Measurements from ENCODE around the gene KLHL26. TPM values are rescaled to one million over a fixed set of nuclear protein-coding genes. Genes with fewer than 3 reads are reported as not detected.

Gene KLHL26
- total RNA-seq, 1 donor from 2014 or later: 52.8 TPM

GRCh38 chr19:18650021-18650390 is 13.2 kb downstream of the KLHL26 start:
- peaks cover 14 to 48% of the 10 kb centered on the region in 2 donors for H3K4me1 ChIP-seq
- H3K27ac ChIP-seq: peak overlapping the region; percentile 93 to 94
- TF ChIP-seq, protein P1, sequence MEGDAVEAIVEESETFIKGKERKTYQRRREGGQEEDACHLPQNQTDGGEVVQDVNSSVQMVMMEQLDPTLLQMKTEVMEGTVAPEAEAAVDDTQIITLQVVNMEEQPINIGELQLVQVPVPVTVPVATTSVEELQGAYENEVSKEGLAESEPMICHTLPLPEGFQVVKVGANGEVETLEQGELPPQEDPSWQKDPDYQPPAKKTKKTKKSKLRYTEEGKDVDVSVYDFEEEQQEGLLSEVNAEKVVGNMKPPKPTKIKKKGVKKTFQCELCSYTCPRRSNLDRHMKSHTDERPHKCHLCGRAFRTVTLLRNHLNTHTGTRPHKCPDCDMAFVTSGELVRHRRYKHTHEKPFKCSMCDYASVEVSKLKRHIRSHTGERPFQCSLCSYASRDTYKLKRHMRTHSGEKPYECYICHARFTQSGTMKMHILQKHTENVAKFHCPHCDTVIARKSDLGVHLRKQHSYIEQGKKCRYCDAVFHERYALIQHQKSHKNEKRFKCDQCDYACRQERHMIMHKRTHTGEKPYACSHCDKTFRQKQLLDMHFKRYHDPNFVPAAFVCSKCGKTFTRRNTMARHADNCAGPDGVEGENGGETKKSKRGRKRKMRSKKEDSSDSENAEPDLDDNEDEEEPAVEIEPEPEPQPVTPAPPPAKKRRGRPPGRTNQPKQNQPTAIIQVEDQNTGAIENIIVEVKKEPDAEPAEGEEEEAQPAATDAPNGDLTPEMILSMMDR (IDR thresholded peaks at IDR 0.05): no peak
- no peaks in the 10 kb centered on the region for H3K9me3 ChIP-seq
- DNase-seq (ENCODE audit: low spot score in 2 of 2): peak in 1 of 2 donors; percentile 84
- H3K4me3 ChIP-seq: peak overlapping the region in 1 of 2 donors; percentile 45
- no peaks in the 10 kb centered on the region for H3K36me3 ChIP-seq
- H3K27me3 ChIP-seq: no peaks in the 10 kb centered on the region
- intact Hi-C loops (cut with DNase I): loop anchor here (1.0 kb wide), 1 partner anchor 10 kb away; no protein-coding TSS in a partner anchor

DNA sequence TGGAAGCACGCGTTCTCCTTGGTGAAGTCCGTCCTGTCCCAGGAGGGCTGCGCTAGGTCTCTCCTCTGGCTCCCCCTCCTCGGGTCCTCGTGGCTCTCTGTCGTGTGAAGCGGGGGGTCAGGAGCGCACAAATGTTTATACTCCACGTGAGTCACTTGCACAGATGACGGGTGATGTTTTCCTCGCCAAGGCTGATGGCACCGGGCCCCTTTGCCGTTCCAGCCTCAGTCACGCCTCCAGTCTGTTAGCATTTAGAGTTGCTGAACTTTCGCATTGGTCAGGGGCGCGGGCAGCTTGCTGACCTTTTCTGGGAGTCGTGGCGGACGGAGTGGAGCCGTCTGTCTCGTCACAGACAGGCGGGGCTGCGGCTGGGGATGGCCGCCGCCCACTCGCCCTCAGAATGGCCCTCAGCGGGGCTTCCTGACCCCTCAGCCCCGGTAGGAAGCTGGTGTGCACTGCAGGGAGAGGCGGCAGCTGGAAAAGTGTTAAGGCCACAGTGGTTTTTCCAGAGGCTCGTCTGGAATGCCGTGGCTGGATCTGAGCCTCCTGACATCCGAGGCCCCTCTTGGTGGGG is 13.7 kb downstream of the KLHL26 start:
- no peaks in the 10 kb centered on the region for H3K9me3 ChIP-seq
- peak; percentile 73 to 97 for DNase-seq (ENCODE audit: low spot score in 2 of 2)
- intact Hi-C loops (cut with DNase I): loop anchor here (1.0 kb wide), 1 partner anchor 10 kb away; no protein-coding TSS in a partner anchor
- TF ChIP-seq, protein P1 (IDR thresholded peaks at IDR 0.05): no peak
- H3K27ac ChIP-seq: peak overlapping the region; percentile 93 to 94
- H3K27me3 ChIP-seq: no peaks in the 10 kb centered on the region
- H3K36me3 ChIP-seq: no peaks in the 10 kb centered on the region
- peaks cover 11 to 43% of the 10 kb centered on the region in 2 donors for H3K4me1 ChIP-seq
- peak overlapping the region; percentile 28 to 45 for H3K4me3 ChIP-seq

DNA sequence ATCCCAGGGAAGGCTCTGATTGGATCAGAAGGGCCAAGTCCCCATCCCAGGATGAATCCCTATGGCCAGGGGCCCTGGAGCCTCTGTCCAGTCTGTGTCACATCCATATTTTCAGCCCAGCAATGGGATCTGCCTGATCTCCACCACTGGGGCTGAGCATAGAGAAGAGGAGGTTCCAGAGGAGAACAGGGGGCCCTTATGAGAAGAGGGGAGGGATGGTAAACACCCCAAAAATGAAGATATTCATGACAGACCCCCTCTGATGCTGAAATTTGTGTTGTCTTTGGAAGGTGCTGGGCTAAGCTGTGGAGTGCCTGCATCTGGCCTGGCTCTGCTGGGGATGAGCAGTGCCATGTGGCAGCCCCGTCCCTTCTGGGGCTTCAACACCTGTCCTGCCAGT is 14.5 kb downstream of the KLHL26 start:
- Histone ChIP-seq H3K4me3 (peak overlapping the region; percentile 28 to 45), H3K9me3 (no peaks in the 10 kb centered on the region), H3K36me3 (no peaks in the 10 kb centered on the region), H3K4me1 (peaks cover 7 to 38% of the 10 kb centered on the region in 2 donors), H3K27me3 (no peaks in the 10 kb centered on the region), H3K27ac (peak overlapping the region; percentile 93 to 94)
- no peak for DNase-seq (ENCODE audit: low spot score in 2 of 2)
- TF ChIP-seq, protein P1 (IDR thresholded peaks at IDR 0.05): no peak
- intact Hi-C loops (cut with DNase I): no loop called here

- TF ChIP-seq, protein P1 (IDR thresholded peaks at IDR 0.05): no peak
- H3K36me3 ChIP-seq: no peaks in the 10 kb centered on the region
These were observed 14.9 kb downstream of the KLHL26 start for GRCh38 chr19:18651733-18652132.

DNA sequence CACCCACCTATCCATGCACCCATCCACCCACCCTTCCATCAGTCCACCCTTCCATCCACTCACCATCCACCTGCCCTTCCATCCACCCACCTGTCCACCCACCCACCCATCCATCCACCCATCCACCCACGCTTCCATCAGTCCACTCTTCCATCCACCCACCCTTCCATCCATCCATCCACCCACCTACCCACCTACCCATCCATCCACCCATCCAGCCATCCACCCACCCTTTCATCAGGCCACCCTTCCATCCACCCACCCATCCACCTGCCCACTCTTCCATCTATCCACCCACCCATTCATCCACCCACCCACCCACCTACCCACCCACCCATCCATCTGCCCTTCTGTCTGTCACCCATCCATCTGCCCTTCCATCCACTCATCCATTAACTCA is 17.0 kb downstream of the KLHL26 start:
- Histone ChIP-seq H3K9me3 (no peaks in the 10 kb centered on the region), H3K4me3 (no peak overlapping the region), H3K27ac (no peak overlapping the region), H3K4me1 (peaks cover 11 to 45% of the 10 kb centered on the region in 2 donors), H3K36me3 (no peaks in the 10 kb centered on the region), H3K27me3 (no peaks in the 10 kb centered on the region)
- no peak for DNase-seq (ENCODE audit: low spot score in 2 of 2)
- intact Hi-C loops (cut with DNase I): no loop called here
- TF ChIP-seq, protein P1 (IDR thresholded peaks at IDR 0.05): no peak

More at GRCh38 chr19:18651733-18652132, 14.9 kb downstream of the KLHL26 start:
- Histone ChIP-seq H3K9me3 (no peaks in the 10 kb centered on the region), H3K27ac (peak overlapping the region; percentile 93 to 94), H3K4me3 (no peak overlapping the region), H3K27me3 (no peaks in the 10 kb centered on the region), H3K4me1 (peaks cover 7 to 37% of the 10 kb centered on the region in 2 donors)
- intact Hi-C loops (cut with DNase I): no loop called here
- no peak for DNase-seq (ENCODE audit: low spot score in 2 of 2)

Data from ascending aorta (tissue), 2 donors.